Measurements from ENCODE around the gene CDH13.

DNA sequence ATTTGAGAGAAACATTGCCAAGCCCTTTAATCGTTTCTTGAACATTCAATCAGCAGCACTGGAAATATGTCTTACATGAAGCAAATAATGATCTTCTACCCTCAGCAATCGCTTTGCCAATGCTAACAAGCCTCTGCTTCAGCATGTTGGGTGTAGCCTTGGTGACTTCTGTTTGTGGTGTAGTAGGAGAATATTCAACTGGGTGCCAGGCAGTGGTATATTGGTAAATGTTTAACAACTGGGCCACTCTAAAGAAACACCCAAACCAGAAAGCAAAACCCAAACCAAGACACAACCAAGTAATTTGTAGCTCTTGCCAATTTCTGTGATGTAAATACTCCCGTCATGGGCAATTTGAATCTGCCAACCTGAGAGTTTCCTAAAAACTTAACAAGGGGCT is 9.7 kb downstream of the CDH13 start:
- TF ChIP-seq, protein P1, sequence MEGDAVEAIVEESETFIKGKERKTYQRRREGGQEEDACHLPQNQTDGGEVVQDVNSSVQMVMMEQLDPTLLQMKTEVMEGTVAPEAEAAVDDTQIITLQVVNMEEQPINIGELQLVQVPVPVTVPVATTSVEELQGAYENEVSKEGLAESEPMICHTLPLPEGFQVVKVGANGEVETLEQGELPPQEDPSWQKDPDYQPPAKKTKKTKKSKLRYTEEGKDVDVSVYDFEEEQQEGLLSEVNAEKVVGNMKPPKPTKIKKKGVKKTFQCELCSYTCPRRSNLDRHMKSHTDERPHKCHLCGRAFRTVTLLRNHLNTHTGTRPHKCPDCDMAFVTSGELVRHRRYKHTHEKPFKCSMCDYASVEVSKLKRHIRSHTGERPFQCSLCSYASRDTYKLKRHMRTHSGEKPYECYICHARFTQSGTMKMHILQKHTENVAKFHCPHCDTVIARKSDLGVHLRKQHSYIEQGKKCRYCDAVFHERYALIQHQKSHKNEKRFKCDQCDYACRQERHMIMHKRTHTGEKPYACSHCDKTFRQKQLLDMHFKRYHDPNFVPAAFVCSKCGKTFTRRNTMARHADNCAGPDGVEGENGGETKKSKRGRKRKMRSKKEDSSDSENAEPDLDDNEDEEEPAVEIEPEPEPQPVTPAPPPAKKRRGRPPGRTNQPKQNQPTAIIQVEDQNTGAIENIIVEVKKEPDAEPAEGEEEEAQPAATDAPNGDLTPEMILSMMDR (IDR thresholded peaks at IDR 0.05) = no peak
- no peak for TF ChIP-seq POLR2A (IDR thresholded peaks at IDR 0.05)
